ENCODE data around the gene ADAP1. TPM values are rescaled to one million over a fixed set of nuclear protein-coding genes. Genes with fewer than 3 reads are reported as not detected.
A peak's percentile ranks its signal among the peaks of the same experiment; 100 is the strongest.
"Not testable (repeated sequence)": the region's sequence is repeated elsewhere in the genome, so short reads cannot be mapped to it uniquely, and the experiment has no call there.

ADAP1 gene
- total and polyA plus RNA-seq, 12 donors = 0.29 to 60.2 (median 9.3) TPM

- DNase-seq = no peak
Measured at GRCh38 chr7:874031-874749, 80.3 kb downstream of the ADAP1 start.

GRCh38 chr7:873367-874002, 81.0 kb downstream of the ADAP1 start:
- no peak overlapping the region for H3K4me3 ChIP-seq
- H3K4me1 ChIP-seq (replicated peaks in 1 of 2) = peaks cover 15 to 26% of the 10 kb centered on the region in 2 donors
- DNase-seq = peak; percentile 83 to 95 (median 90)
- H3K36me3 ChIP-seq (replicated peaks in 1 of 2) = peaks cover 0 to 29% of the 10 kb centered on the region in 2 donors
- no peaks in the 10 kb centered on the region for H3K9me3 ChIP-seq (replicated peaks in 1 of 3)
- TF ChIP-seq POLR2A (IDR thresholded peaks at IDR 0.05) (no peak), CTCF (IDR thresholded peaks at IDR 0.05) (peak; percentile 82 to 95 (median 94))
- intact Hi-C loops (cut with DNase I) = loop anchor here in 1 of 2 donors (2.0 to 5.0 kb wide), 2 partner anchors 87 to 551 kb away; no protein-coding TSS in a partner anchor
- H3K27me3 ChIP-seq = no peaks in the 10 kb centered on the region
- WGBS, 4 donors = 28 to 32% (median 31%) methylated on average over 17 to 18 of the region's 18 CpGs
- H3K27ac ChIP-seq = peak overlapping the region in 3 of 5 donors; percentile 54 to 62 (median 55)

More at GRCh38 chr7:874031-874749, 80.3 kb downstream of the ADAP1 start:
- Histone ChIP-seq H3K4me1 (replicated peaks in 1 of 2) (peaks cover 20 to 31% of the 10 kb centered on the region in 2 donors), H3K27ac (peak overlapping the region in 3 of 5 donors; percentile 54 to 62 (median 55)), H3K9me3 (replicated peaks in 1 of 3) (no peaks in the 10 kb centered on the region), H3K27me3 (no peaks in the 10 kb centered on the region), H3K4me3 (no peak overlapping the region), H3K36me3 (replicated peaks in 1 of 2) (peaks cover 0 to 28% of the 10 kb centered on the region in 2 donors)
- WGBS, 4 donors = 46 to 64% (median 57%) methylated on average over 8 to 9 of the region's 9 CpGs
- intact Hi-C loops (cut with DNase I) = loop anchor here in 1 of 2 donors (5.0 kb wide), 1 partner anchor 552 kb away; no protein-coding TSS in a partner anchor
- TF ChIP-seq CTCF (IDR thresholded peaks at IDR 0.05) (no peak), POLR2A (IDR thresholded peaks at IDR 0.05) (no peak)

GRCh38 chr7:872685-873084, 81.8 kb downstream of the ADAP1 start:
- H3K27me3 ChIP-seq; H3K9me3 ChIP-seq (replicated peaks in 1 of 3); DNase-seq; H3K4me3 ChIP-seq: not testable (repeated sequence)
- intact Hi-C loops (cut with DNase I) = loop anchor here in 1 of 2 donors (2.0 to 5.0 kb wide), 2 partner anchors 86 to 550 kb away; no protein-coding TSS in a partner anchor
- H3K36me3 ChIP-seq (replicated peaks in 1 of 2) = peaks cover 0 to 34% of the 10 kb centered on the region in 2 donors
- WGBS, 4 donors = 89 to 91% (median 90%) methylated on average over 19 of the region's 19 CpGs
- H3K4me1 ChIP-seq (replicated peaks in 1 of 2) = peaks cover 8 to 26% of the 10 kb centered on the region in 2 donors
- H3K27ac ChIP-seq = peak overlapping the region in 1 of 5 donors; percentile 17

- TF ChIP-seq CTCF (IDR thresholded peaks at IDR 0.05) (no peak), POLR2A (IDR thresholded peaks at IDR 0.05) (no peak)
- Histone ChIP-seq H3K4me3 (no peak overlapping the region), H3K27me3 (no peaks in the 10 kb centered on the region), H3K9me3 (replicated peaks in 1 of 3) (no peaks in the 10 kb centered on the region), H3K36me3 (replicated peaks in 1 of 2) (peaks cover 0 to 41% of the 10 kb centered on the region in 2 donors), H3K4me1 (replicated peaks in 1 of 2) (peaks cover 8 to 32% of the 10 kb centered on the region in 2 donors), H3K27ac (no peak overlapping the region)
- intact Hi-C loops (cut with DNase I) = loop anchor here (2.0 to 5.0 kb wide), 2 partner anchors 85 to 550 kb away; no protein-coding TSS in a partner anchor
- 73 to 78% (median 76%) methylated on average over 14 of the region's 14 CpGs for WGBS, 4 donors
- no peak for DNase-seq
Measured at GRCh38 chr7:871900-872537, 82.5 kb downstream of the ADAP1 start.

Measured in adrenal gland (tissue), 12 donors.